Smooth muscle cell (in vitro differentiated cells): ENCODE results near the gene TNFRSF12A. TPM values are rescaled to one million over a fixed set of nuclear protein-coding genes. Genes with fewer than 3 reads are reported as not detected.

Experiments
- DNase-seq: peaks from one replicate; lab custom pipeline; 2025; ENCODE audit not compliant: unreplicated experiment; lab: John Stamatoyannopoulos, UW
- H2AFZ ChIP-seq: fragments of 200-600 bp; sonication (generic); 2 replicates; pipeline ENCODE4 v1.6.0; 2016; ENCODE audit warnings: antibody characterized with exemption, low read depth, mild to moderate bottlenecking
- H3F3A ChIP-seq: fragments of 200-600 bp; sonication (generic); 2 replicates; pipeline ENCODE4 v1.6.0; 2017; ENCODE audit warnings: antibody characterized with exemption, low read depth
- H3K27ac ChIP-seq: fragments of 200-600 bp; sonication (generic); 2 replicates; pipeline ENCODE4 v1.5.1; 2016; ENCODE audit warnings: low read depth, mild to moderate bottlenecking
- H3K27me3 ChIP-seq: fragments of 200-600 bp; sonication (generic); 2 replicates; pipeline ENCODE4 v1.6.1; 2016; ENCODE audit warnings: low read depth, mild to moderate bottlenecking
- H3K36me3 ChIP-seq: fragments of 200-600 bp; sonication (generic); 2 replicates; pipeline ENCODE4 v1.5.1; 2016; ENCODE audit warnings: low read depth
- H3K4me1 ChIP-seq: fragments of 200-600 bp; sonication (generic); 2 replicates; pipeline ENCODE4 v1.5.1; 2016; ENCODE audit warnings: low read depth
- H3K4me2 ChIP-seq: fragments of 200-600 bp; sonication (generic); 2 replicates; pipeline ENCODE4 v1.6.0; 2016; ENCODE audit warnings: mild to moderate bottlenecking
- H3K4me3 ChIP-seq: fragments of 200-600 bp; sonication (generic); 2 replicates; pipeline ENCODE4 v1.5.1; 2016; ENCODE audit warnings: mild to moderate bottlenecking
- H3K79me2 ChIP-seq: fragments of 200-600 bp; sonication (generic); 2 replicates; pipeline ENCODE4 v1.6.0; 2016; ENCODE audit warnings: low read depth, mild to moderate bottlenecking
- H3K9ac ChIP-seq: fragments of 200-600 bp; sonication (generic); 2 replicates; pipeline ENCODE4 v1.6.0; 2016; ENCODE audit warnings: low read depth
- H3K9me3 ChIP-seq: fragments of 200-600 bp; sonication (generic); replicated peaks from 2 replicates; pipeline ENCODE4 v1.5.1; 2016; ENCODE audit warnings: low read depth
- H4K20me1 ChIP-seq: fragments of 200-600 bp; sonication (generic); 2 replicates; pipeline ENCODE4 v1.6.0; 2016; ENCODE audit warnings: low read depth
- WGBS: methylation state at CpG from one replicate; pipeline ENCODE4 v1.1.7; 2016; ENCODE audit warnings: low lambda C conversion rate; 5-methylcytosine and 5-hydroxymethylcytosine counted together
- polyA plus RNA-seq: library from polyadenylated mRNA; unstranded; fragments of >200 nt; fragmentation: Nextera tagmentation; extraction: Ambion mirVana; gene quantifications from 2 replicates; pipeline ENCODE4 v1.2.1, GENCODE V29; 2016
- total RNA-seq: library from RNA; depleted of rRNA; stranded (reverse); fragments of >200 nt; gene quantifications from 2 replicates; pipeline ENCODE4 v1.2.3, GENCODE V29; 2014
- TF ChIP-seq, protein P1 (sequence below): fragments of 200-600 bp; sonication (generic); IDR thresholded peaks from 2 replicates; pipeline ENCODE4 v1.5.1; 2017; ENCODE audit warnings: borderline replicate concordance, mild to moderate bottlenecking, antibody characterized with exemption; ENCODE audit not compliant: insufficient read depth, poor library complexity, severe bottlenecking

The TNFRSF12A gene
- total and polyA plus RNA-seq, 2 experiments from 2014 or later = 219 to 386 TPM

- Histone ChIP-seq H3F3A (peaks cover 11% of the 10 kb centered on the region), H3K4me1 (peaks cover 20% of the 10 kb centered on the region), H4K20me1 (no peaks in the 10 kb centered on the region), H3K27ac (peak within 1 kb of the TSS; percentile 52), H3K9ac (peak within 1 kb of the TSS; percentile 80), H3K27me3 (no peaks in the 10 kb centered on the region), H3K4me3 (peak within 1 kb of the TSS; percentile 70), H3K9me3 (no peaks in the 10 kb centered on the region), H2AFZ (peak within 1 kb of the TSS; percentile 81), H3K79me2 (no peaks in the 10 kb centered on the region), H3K36me3 (no peaks in the 10 kb centered on the region), H3K4me2 (peak within 1 kb of the TSS; percentile 88)
- WGBS = 9% methylated on average over 59 of the region's 91 CpGs
- peak; percentile 77 for DNase-seq
- TF ChIP-seq, protein P1, sequence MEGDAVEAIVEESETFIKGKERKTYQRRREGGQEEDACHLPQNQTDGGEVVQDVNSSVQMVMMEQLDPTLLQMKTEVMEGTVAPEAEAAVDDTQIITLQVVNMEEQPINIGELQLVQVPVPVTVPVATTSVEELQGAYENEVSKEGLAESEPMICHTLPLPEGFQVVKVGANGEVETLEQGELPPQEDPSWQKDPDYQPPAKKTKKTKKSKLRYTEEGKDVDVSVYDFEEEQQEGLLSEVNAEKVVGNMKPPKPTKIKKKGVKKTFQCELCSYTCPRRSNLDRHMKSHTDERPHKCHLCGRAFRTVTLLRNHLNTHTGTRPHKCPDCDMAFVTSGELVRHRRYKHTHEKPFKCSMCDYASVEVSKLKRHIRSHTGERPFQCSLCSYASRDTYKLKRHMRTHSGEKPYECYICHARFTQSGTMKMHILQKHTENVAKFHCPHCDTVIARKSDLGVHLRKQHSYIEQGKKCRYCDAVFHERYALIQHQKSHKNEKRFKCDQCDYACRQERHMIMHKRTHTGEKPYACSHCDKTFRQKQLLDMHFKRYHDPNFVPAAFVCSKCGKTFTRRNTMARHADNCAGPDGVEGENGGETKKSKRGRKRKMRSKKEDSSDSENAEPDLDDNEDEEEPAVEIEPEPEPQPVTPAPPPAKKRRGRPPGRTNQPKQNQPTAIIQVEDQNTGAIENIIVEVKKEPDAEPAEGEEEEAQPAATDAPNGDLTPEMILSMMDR = no peak
Observed at GRCh38 chr16:2980227-2981176, 39.7 kb upstream of the TNFRSF12A start, which contains the start of gene PKMYT1. Gene PKMYT1 (minus strand): TSS chr16:2980446. CDS start chr16:2979657, 789 bp downstream.

GRCh38 chr16:2981177-2981898 lies 38.8 kb upstream of the TNFRSF12A start:
- TF ChIP-seq, protein P1 = no peak
- Histone ChIP-seq H3K9ac (no peak overlapping the region), H3F3A (peaks cover 11% of the 10 kb centered on the region), H3K9me3 (no peaks in the 10 kb centered on the region), H3K27ac (no peak overlapping the region), H3K36me3 (no peaks in the 10 kb centered on the region), H3K4me1 (peaks cover 20% of the 10 kb centered on the region), H3K4me3 (peak overlapping the region; percentile 70), H3K4me2 (peak overlapping the region; percentile 88), H3K79me2 (no peaks in the 10 kb centered on the region), H2AFZ (no peak overlapping the region), H3K27me3 (no peaks in the 10 kb centered on the region), H4K20me1 (no peaks in the 10 kb centered on the region)
- 29% methylated on average over 33 of the region's 33 CpGs for WGBS
- no peak for DNase-seq

DNA sequence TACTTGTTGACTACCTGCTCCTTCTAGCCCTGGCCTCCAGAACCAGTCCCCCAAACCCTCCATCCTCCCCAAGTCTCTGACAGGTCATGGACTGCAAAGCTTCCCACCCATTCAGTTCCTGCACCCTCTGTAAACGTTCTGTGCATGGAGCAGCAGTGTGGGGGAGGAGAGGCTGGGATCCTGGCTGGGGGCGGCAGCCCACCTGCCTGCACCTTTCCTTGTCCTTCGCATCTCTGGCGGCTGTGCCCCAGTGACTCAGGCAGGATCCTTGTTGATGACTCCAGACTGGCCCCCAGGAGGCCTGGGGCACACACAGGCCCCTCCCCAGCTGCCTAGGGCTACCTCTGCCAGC lies 38.3 kb upstream of the TNFRSF12A start:
- H3K4me3 ChIP-seq = no peak overlapping the region
- TF ChIP-seq, protein P1 = no peak
- H3K4me2 ChIP-seq = peak overlapping the region; percentile 88
- no peak overlapping the region for H2AFZ ChIP-seq
- no peaks in the 10 kb centered on the region for H3K27me3 ChIP-seq
- no peaks in the 10 kb centered on the region for H3K9me3 ChIP-seq
- peaks cover 20% of the 10 kb centered on the region for H3K4me1 ChIP-seq
- H3K36me3 ChIP-seq = no peaks in the 10 kb centered on the region
- no peaks in the 10 kb centered on the region for H4K20me1 ChIP-seq
- no peak for DNase-seq
- H3K79me2 ChIP-seq = no peaks in the 10 kb centered on the region
- H3F3A ChIP-seq = peaks cover 11% of the 10 kb centered on the region
- WGBS = 34% methylated on average over 4 of the region's 4 CpGs
- H3K9ac ChIP-seq = no peak overlapping the region
- H3K27ac ChIP-seq = no peak overlapping the region
